HG03108 (cell line): ENCODE data around the gene IRAK2.
A peak's percentile ranks its signal among the peaks of the same experiment; 100 is the strongest.

Experiments
- ATAC-seq: cut with Tn5 transposase; IDR thresholded peaks from one replicate; pipeline ENCODE4 v1.9.1; 2021; ENCODE audit warnings: moderate library complexity; ENCODE audit not compliant: unreplicated experiment

Gene IRAK2

DNA sequence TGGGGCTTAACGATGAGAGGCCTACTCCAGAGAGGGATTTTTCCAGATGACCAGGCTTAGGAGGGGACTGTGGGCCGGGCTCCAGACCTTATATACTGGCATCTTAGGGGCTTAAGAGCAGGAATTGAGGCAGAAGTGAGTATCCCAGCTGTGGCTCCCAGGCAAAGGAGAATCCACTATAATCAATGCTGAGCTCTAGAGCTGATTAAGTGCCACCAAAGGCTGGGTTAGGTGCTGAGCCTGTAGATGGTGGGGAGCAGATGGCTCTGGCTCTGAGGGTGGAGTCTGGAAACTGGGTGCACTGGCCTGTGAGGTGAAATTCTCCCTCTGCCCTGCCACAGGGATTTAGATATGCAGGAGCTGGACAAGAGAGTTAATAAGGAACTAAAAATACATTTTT is 23.2 kb downstream of the IRAK2 start:
- ATAC-seq, result no peak

- no peak for ATAC-seq
These were observed 24.3 kb downstream of the IRAK2 start for GRCh38 chr3:10188804-10189556.

DNA sequence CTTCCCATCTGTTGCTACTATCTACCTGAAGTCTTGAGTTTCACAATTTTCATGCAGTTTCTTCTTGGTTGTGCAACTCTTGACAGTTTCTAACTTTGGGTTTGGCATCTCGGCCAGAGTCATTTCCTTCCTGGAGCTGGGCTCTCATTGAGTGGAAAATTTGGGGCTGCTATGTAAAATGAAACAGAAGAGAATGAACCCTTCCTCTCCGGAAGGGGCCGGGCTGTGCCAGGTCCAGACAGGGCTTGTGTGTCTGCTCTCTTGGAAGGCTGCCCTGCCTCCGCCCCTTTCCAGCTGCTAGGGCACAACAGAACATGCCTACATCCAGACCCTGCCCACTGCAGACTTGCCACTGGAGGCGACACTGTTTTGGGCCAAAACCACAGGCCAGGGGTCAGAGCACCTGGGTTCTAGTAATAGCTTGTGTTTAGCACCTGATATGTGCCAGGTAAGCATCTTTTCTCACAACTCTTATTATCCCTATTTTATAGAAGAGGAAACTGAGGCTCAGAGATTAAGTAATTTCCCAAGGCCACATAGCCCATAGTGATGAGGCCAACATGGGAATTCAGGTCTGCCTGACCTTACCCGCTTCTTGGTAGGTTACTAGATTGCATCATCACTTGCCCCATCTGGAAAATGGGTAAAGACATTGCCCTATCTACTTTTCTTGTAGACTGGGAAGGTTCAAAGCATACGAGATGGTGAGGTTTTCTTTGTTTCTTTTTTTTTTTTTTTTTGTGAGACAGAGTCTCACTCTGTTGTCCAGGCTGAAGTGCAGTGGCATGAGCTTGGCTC is 25.0 kb downstream of the IRAK2 start:
- ATAC-seq, result peak; percentile 30

DNA sequence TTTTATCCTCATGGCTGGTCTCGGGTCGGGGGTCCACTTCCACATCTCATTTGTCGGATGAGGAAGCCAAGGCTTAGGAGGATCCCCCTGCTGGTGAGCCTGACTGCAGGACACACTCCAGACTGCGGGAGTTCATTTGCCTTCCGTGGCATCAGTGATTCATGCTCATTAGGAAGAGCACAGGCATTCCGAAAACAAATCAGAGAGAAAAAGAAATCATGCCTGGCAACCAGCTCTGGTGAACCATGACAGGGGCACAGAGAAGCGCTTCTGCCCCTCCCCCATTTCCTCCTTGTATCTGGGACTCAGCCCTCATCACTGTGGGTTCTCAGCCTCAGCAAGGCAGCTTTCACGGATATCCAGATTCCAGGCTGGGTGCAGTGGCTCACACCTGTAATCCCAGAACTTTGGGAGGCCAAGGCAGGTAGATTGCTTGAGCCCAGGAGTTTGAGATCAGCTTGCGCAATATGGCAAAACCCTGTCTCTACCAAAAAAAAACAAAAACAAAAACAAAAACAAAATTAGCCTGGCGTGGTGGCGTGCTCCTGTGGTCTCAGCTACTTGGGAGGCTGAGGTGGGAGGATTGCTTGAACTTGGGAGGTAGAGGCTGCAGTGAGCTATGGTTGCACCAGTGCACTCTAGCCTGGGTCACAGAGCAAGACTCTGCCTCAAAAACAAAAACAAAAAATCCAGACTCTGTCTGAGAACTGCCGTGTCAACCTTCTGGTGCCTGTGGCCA is 28.4 kb downstream of the IRAK2 start:
- peak; percentile 39 for ATAC-seq

- no peak for ATAC-seq
These were observed 29.1 kb downstream of the IRAK2 start for GRCh38 chr3:10193692-10194327.

- no peak for ATAC-seq
These were observed 29.8 kb downstream of the IRAK2 start for GRCh38 chr3:10194328-10195071.

DNA sequence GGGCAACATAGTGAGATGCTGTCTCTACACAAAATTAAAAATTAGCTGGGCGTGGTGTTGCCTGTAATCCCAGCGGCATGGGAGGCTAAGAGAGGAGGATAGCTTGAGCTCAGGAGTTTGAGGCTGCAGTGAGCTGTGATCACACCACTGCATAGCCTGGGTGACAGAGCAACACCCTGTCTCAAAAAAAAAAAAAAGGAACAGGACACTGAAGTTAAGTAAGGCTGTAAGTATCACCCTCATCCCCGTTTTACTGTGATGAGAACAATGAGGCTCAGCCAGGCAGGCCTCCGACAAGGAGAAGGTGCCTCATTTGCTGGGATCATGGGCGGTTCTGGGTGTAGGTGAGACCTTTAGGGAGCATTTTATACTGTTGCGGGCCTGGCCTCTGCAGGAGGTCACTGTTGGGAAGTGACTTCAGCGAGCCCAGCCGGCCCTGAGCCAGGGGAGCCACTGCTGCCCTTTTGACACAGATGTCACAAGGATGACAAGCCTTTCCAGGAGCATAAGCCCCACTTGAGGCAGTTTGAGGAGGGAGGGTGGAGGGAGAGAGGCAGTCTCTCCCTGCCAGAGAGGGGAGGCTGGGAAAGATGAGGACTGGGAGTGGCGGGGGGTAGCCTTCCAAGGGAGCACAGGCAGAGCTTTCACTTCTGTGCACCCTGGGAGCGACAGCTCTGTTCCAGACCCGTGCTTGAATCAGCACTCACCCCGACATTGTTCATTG is 30.8 kb downstream of the IRAK2 start:
- no peak for ATAC-seq

- ATAC-seq, result no peak
These were observed 31.8 kb downstream of the IRAK2 start for GRCh38 chr3:10196389-10197052.

- ATAC-seq, result no peak
These were observed 33.5 kb downstream of the IRAK2 start for GRCh38 chr3:10198226-10198625.

DNA sequence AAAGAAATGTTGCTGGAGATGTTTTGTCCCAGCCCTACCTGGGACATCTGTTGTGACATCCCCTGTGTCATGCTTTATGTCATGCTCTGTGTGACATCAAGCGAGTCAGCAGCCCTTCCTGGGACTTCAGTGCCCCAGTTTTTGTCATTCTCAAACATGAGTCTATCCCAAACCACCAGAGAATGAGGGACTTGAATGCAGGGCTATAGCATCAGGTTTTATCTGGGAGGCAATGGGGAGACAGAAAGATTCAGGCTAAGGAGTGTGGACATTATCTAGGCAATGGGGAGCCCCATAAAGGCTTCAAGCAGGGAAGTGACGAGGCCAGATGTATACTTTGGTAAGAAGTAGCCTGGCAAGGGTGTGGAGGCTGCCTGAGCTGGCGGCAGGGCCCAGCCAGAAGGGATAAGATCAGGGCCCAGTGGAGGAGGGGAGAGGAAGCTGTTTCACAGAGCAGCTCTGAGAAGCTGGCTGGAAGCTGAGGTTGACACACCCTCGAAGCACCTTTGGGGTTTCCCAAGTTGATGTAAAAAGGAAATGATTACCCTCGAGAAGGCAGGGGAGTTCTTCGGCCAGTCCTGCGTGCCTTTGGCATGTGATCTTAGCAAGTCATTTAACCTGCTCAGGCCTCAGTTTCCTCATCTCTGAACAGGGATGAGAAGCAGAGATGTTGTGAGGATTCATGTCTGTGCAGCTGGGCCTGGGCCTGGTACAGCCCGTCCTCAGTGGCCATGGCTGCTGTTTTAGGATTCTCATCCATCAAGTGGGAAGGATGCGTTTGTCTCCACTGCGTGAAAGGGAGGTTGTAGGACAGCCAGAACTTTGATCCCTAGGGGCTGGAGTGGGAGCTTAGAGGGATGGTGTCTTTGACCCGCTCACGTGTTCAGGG is 34.3 kb downstream of the IRAK2 start:
- peak; percentile 82 for ATAC-seq

GRCh38 chr3:10204921-10205320 is 40.2 kb downstream of the IRAK2 start:
- ATAC-seq, result no peak

DNA sequence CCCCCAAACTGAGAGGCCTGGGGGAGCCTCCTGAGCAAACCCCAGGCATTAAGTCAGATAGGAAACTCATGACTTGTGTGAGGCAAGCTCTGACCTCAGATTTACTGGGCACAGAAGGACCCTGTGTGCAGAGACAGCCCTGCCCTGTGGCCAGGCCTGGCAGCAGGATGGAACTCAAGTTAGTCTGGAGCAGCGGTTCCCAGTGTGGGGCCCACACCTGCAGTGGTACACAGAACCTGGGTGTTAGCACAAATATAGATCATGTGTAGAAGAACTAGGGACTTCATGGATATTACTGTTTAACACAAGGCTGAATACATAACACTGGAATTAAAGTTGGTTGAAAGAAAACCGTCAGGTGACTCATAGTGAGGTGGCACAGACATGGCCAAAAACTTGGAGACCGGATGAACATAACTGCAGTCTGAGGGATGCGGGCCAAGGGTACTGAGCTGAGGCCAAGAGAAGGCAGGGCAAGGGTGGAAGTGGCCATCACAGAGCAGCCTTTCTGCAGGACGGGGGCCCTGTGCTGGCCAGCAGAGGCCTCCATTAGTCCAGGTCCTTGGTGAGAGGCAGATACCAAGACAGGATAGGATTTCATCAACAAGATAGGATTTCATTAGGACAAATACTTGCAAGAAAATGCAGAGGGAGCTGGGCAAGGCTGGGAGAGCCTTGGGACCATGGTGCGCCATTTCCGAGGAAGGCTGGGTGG is 40.9 kb downstream of the IRAK2 start:
- no peak for ATAC-seq

GRCh38 chr3:10206166-10206511 is 41.4 kb downstream of the IRAK2 start:
- ATAC-seq, result no peak

- ATAC-seq, result no peak
These were observed 48.6 kb downstream of the IRAK2 start for GRCh38 chr3:10213156-10213792.

- ATAC-seq, result no peak
These were observed 51.1 kb downstream of the IRAK2 start for GRCh38 chr3:10215578-10216368.

GRCh38 chr3:10217359-10217758 is 52.6 kb downstream of the IRAK2 start:
- no peak for ATAC-seq
